ENCODE results near the gene GPR63.
A peak's percentile ranks its signal among the peaks of the same experiment; 100 is the strongest.

Gene GPR63

DNA sequence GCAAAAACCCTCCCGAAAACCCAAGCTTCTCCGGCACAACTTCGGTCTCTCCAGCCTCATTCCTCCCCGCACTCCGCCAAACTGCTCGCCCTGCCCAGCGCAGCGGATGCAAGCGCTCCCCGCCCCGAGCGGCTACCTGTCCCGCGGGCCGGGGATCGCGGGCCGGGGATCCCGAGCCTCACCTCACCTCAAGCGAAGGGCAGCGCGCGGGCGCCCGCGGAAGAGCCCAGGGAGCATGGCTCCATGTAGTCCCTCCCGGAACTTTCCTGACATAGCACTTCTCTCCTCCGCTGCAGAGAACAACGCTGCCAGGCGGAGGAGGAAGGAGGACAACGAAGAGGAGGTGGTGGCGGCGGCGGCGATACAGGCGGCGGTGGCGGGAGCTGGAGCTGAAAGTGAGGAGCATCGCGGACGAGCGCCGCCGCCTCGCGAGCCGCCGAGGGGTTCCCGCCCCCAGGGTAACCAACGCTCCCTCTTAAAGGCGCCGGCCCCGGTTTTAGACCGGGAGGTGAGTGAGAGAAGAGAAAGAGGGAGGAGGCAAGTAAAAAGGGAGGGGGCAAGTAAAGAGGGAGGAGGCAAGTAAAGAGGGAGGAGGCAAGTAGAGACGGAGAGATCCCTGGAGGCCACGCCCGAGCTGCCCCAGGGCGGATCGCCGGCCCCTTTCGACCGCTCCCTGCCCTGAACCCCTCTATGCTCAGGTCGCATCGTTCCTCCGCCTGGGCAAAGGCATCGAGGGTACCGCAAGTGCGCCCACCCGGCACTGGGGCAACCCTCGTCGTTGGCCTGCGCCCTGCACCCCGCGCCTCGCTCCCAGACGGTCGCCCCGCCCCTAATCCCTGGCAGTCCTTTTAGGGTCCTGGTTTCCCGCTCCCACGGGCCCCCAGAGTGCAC lies at the start of gene GPR63:
Gene GPR63 (minus strand): TSS at position 397 of the 891 bp plus-strand sequence. CDS start 37,746 bp downstream, outside the sequence.
- peak; percentile 68 for DNase-seq

- DNase-seq = no peak
Observed at GRCh38 chr6:96886519-96886918, 49.2 kb upstream of the GPR63 start.

DNA sequence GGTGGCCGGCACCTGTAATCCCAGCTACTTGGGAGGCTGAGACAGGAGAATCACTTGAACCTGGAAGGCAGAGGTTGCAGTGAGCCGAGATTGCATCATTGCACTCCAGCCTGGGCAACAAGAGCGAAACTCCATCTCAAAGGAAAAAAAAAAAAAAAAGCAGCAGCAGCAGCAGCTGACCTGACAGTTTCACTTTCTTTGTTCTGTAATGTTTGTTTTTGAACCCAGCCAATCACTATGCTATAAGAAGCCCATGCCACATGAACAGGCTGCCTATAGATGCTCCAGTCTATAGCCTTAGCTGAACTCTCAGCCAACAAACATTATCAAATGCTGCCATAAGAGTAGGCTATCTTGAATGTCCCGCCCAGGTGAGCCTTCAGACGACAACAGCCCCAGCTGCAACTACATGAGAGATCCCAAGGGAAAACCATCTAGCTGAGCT lies 47.9 kb upstream of the GPR63 start:
- peak; percentile 39 for DNase-seq

DNA sequence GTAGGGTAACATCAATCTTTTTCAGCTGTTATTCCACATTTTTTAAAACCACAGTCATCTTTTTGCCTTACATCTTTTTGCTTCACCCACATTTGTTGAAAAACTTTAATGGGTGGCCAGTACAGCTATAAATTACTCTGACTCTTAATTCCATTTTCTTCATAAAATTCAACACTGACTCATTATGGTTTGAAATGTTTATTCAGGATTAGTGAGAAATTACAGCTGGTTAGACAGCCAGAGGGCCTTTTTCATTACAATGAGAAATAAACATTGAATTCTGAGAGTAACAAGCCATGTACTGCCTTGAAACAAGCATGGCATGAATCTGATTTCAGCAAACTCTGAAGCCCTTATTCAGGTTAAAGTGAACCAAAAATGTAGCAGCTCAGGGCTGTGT lies 40.9 kb upstream of the GPR63 start:
- DNase-seq = no peak

DNA sequence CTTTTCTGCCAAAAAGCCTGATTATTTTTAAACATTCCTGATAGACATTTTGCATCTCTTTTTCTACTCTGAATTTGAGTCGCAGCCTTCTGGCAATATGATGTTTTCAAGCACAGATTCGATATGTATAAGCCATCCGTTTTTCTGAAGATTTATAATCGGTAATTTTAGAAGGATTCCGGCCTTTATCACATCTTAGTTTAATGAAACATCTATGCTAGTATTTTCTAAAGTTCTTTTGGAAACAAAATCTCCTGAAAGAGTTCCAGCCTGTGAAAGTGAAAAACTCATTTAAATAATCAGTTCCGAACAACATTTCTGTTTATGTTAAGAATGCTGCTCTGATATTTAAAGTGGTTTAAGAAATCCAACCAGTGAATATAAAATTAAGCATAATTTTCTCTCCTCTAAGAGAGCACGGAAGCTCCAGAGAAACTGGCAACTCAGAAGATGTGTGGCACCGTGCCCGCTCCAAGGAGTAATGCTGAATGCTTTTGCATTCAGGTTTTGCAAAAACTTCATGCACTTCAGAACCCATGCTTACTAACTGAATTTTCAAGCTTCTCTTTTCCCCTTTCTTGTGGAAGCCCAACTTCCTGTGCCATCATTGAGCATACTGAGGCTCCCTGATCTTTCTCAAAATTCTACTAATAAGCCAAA lies 39.7 kb upstream of the GPR63 start:
- DNase-seq = no peak

GRCh38 chr6:96872976-96873375 lies 35.7 kb upstream of the GPR63 start:
- no peak for DNase-seq

- DNase-seq = no peak
Observed at GRCh38 chr6:96865055-96865405, 27.8 kb upstream of the GPR63 start.

- no peak for DNase-seq
Observed at GRCh38 chr6:96864216-96865054, 27.2 kb upstream of the GPR63 start.

DNA sequence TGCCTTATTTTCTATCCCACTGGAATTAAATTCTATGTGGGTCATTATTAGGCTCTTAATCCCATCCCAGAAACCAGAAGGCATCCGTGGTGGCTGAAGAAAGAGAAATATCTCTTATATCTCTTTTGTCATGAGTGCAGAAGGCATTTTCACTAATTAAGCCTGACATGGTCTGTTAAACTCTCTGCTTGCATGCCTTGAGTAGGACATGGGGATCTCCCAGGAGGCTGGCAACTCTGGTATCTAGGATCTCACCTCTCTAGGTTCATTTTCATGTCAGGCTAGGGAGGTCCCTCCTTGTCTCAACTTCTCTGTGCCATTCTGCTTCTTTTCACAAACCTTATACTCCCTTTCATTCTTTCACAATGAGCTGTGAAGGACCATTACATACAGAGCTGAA lies 25.3 kb upstream of the GPR63 start:
- no peak for DNase-seq

DNA sequence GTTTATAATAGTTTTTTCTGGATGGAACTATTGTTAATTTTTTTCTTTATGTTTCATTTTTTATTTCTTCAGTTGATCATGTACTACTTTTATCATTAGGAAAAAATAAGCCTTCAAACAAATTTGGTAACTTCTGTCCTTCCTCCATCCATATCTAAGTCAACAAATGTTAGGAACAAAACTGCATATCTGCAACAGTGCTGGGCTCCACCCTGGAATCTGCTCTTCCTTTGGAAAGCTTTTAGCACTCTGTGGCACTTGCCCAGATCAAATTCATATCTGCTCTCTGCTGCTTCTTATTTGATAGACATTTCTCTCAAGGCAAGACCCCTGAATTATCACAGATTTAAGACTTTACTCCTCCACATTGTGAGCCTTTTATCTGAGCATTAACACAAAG lies 24.3 kb upstream of the GPR63 start:
- DNase-seq = no peak

DNA sequence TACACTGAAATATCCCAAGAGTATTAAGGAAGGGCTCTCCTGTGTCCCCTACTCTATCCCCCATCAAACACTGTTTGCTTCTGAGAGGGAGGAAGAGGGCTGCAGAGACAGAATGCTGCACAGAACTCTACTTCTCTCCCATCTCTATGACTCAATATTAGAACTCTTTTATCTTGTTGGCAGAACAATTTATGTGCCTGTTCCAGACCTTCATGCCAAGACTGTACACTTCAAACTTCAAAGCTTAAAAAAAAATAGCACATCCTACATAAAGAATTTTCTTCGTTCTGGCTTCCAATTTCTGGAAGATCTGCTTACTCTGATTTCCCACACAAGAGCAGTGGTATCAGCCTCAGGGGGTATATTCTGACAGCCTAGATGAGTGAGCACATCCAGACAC lies 19.6 kb upstream of the GPR63 start:
- DNase-seq = no peak

- no peak for DNase-seq
Observed at GRCh38 chr6:96853083-96853482, 15.8 kb upstream of the GPR63 start.

GRCh38 chr6:96852605-96853004 lies 15.3 kb upstream of the GPR63 start:
- DNase-seq = no peak

- no peak for DNase-seq
Observed at GRCh38 chr6:96851858-96852257, 14.6 kb upstream of the GPR63 start.

GRCh38 chr6:96849615-96850014 lies 12.3 kb upstream of the GPR63 start:
- no peak for DNase-seq

GRCh38 chr6:96844530-96844929 lies 7.3 kb upstream of the GPR63 start:
- DNase-seq = no peak

DNA sequence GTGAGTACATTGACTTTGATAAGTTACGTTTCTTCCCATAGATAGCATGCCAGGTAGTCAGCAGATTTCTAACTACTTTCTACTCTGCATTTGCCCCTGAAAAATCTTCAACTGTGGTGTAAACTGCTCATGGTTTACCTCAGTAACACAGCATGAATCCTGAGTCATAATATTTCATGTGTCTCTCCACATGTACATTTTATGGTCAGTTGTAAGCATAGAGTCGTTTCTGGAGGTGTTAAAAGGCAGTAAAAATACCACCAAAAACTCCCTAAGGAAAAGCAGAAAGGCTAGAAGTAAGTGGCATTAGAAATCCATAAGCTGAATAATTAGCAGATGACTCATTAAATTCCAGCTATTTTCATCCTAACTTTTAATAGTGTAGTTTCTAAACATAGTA lies 4.1 kb upstream of the GPR63 start:
- DNase-seq = no peak

- no peak for DNase-seq
Observed at GRCh38 chr6:96836631-96837080, 621 bp downstream of the GPR63 start.

GRCh38 chr6:96834070-96834469 lies 3.2 kb downstream of the GPR63 start:
- no peak for DNase-seq

DNA sequence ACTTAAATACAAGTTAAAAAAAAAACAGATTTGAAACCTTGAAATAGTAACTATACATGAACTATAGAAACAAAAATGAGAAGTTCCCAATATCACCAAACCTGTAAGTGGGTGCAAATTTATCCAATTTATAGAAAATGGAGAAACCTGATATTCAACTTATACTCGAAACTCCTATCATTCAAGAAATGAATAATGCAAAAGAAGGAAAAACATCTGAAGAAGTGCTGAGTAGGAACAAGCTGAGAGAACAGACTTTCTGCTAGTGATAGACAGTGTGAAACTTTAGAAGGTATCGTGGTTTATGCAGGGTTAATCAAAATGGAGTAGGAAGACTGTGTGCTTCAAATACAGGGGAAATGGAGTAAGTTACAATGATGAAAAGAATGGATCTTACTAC lies 4.5 kb downstream of the GPR63 start:
- DNase-seq = no peak

GRCh38 chr6:96826865-96827264 lies 10.4 kb downstream of the GPR63 start:
- DNase-seq = no peak

- no peak for DNase-seq
Observed at GRCh38 chr6:96823743-96824142, 13.5 kb downstream of the GPR63 start.

DNA sequence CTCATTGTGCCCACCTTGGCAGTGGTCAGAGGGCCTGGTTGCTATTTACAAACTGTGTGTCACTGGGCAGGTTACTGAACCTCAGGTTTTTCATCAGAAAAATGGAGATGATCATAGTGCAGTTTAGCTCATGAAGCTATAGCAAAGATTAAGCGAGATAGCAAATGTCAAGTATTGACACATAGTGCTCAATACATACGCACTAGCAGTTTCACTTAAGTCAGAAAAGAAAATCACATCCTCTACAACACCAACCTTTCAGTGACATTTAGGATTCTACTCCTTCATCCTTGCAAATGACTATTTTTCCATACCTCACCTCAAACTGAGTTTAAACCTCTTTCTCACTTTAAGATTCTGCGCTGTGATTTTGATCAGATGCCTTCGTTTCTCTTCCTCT lies 16.2 kb downstream of the GPR63 start:
- no peak for DNase-seq

All from NCI-H510A treated with DMSO at 0.1 percent for 48 hours (cell line).